ENCODE data around the gene CLEC2A.
A peak's percentile ranks its signal among the peaks of the same experiment; 100 is the strongest.

The CLEC2A gene

DNA sequence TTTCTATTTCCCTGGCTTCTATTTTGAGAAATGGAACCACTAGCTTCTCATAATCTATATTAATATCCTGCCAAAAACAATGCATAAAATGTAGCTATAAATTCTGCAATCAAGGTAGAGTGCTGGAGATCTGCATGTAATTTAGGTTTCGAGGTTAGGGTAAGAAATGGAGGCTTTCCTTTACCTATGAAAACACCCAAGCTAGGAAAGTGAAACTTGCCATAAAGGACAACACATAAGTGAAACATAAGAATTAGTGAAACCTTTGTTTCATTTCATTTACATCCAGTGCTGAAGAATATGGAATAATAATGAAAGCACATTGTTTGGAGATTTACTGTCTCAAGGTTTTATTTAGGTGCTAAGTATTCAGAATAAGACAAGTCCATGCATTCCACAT is 9.7 kb downstream of the CLEC2A start:
- Mint-ChIP-seq H3K36me3 (ENCODE audit: low read depth) (peaks cover 1% of the 10 kb centered on the region), H3K27me3 (ENCODE audit: low read depth) (peaks cover 17% of the 10 kb centered on the region), H3K4me1 (ENCODE audit: low read depth) (peaks cover 16% of the 10 kb centered on the region), H3K9me3 (peaks cover 3% of the 10 kb centered on the region), H3K4me3 (no peak overlapping the region), H3K27ac (no peak overlapping the region)
- DNase-seq (ENCODE audit: low spot score) = no peak

DNA sequence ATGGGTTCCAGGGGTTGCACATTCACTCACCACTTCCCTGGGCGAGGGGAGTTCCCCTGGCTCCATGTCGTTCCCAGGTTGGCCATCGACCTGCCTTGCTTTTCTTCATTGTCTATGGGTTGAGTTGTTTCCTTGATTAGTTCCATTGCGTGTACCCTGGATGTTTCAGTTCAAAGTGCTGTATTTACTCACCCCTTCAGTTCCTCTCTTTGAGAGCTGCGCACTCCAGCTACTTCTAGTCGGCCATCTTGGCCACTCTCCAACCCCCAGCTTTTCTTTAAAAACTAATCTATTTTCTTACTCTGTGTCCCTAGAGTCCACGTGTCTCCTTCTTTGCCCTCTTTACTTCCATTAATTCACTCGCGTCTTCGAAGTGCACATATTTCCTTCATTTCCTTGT is 11.7 kb downstream of the CLEC2A start:
- no peak overlapping the region for H3K27ac Mint-ChIP-seq
- peaks cover 12% of the 10 kb centered on the region for H3K4me1 Mint-ChIP-seq (ENCODE audit: low read depth)
- peaks cover 3% of the 10 kb centered on the region for H3K9me3 Mint-ChIP-seq

GRCh38 chr12:9919443-9919842 is 12.7 kb downstream of the CLEC2A start:
- Mint-ChIP-seq H3K27ac (no peak overlapping the region), H3K9me3 (peaks cover 3% of the 10 kb centered on the region), H3K4me1 (ENCODE audit: low read depth) (peaks cover 10% of the 10 kb centered on the region), H3K36me3 (ENCODE audit: low read depth) (peaks cover 1% of the 10 kb centered on the region), H3K27me3 (ENCODE audit: low read depth) (peaks cover 28% of the 10 kb centered on the region), H3K4me3 (no peak overlapping the region)
- no peak for DNase-seq (ENCODE audit: low spot score)

More for the DNA sequence above, 11.7 kb downstream of the CLEC2A start:
- H3K36me3 Mint-ChIP-seq (ENCODE audit: low read depth) = peaks cover 1% of the 10 kb centered on the region
- peaks cover 25% of the 10 kb centered on the region for H3K27me3 Mint-ChIP-seq (ENCODE audit: low read depth)
- H3K4me3 Mint-ChIP-seq = no peak overlapping the region
- DNase-seq (ENCODE audit: low spot score) = no peak

DNA sequence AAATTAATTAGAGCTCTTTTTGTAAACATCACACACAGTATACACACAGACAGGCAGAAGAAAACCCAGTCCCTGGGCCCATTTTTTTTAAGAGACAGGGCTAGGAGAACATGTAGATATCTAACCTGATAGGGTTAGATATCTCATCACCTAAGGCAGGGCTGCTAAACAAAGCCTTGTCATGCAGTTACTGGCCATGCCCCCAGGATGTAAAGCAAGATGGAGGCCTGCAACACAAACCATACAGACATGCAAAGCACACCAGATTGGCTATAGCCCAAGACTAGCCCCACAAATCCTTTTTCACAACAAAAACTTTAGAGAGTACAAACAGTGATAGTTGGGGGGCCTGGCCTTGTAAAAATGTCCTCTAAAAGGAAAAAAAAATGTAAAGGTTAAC is 20.5 kb downstream of the CLEC2A start:
- Mint-ChIP-seq H3K4me3 (no peak overlapping the region), H3K4me1 (ENCODE audit: low read depth) (peaks cover 13% of the 10 kb centered on the region), H3K9me3 (peaks cover 63% of the 10 kb centered on the region), H3K27ac (no peak overlapping the region), H3K27me3 (ENCODE audit: low read depth) (peaks cover 6% of the 10 kb centered on the region), H3K36me3 (ENCODE audit: low read depth) (peaks cover 17% of the 10 kb centered on the region)
- DNase-seq (ENCODE audit: low spot score) = no peak

DNA sequence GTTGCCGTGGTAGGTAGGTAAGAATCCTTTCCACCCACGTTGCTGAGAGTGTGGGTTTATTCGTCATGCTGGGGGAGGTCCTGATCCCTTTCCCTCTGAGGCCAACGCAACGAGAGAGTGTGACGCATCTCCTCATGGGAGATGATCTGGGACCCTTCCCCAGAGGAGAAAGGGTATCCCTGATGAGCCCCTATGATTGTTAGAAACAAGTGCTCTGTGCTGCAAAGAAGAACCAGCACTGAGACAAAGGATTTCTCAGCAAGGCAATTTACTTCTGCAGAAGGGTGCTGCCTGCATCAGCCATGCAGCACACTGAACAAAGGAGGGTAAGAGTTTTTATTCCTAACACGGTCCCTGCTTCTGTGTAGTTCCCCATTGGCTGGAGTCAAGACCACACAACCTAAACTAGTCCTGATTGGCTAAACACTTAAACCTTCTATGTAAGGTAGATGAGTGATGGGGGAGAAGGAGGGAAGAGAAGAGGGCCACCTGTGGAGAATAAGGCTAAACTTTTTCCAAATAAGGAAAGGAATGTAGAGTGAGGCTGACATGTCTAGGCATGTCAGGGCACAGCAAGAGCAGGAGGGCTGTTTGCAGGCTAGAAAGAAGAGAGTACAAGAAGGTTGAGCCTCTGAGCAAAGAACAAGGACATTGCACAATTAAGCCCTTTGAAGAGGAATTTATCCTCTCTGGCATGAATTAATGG is 21.3 kb downstream of the CLEC2A start:
- H3K4me3 Mint-ChIP-seq = no peak overlapping the region
- H3K36me3 Mint-ChIP-seq (ENCODE audit: low read depth) = peaks cover 19% of the 10 kb centered on the region
- peaks cover 4% of the 10 kb centered on the region for H3K27me3 Mint-ChIP-seq (ENCODE audit: low read depth)
- H3K27ac Mint-ChIP-seq = no peak overlapping the region
- H3K4me1 Mint-ChIP-seq (ENCODE audit: low read depth) = peaks cover 17% of the 10 kb centered on the region
- no peak for DNase-seq (ENCODE audit: low spot score)
- H3K9me3 Mint-ChIP-seq = peaks cover 66% of the 10 kb centered on the region

DNA sequence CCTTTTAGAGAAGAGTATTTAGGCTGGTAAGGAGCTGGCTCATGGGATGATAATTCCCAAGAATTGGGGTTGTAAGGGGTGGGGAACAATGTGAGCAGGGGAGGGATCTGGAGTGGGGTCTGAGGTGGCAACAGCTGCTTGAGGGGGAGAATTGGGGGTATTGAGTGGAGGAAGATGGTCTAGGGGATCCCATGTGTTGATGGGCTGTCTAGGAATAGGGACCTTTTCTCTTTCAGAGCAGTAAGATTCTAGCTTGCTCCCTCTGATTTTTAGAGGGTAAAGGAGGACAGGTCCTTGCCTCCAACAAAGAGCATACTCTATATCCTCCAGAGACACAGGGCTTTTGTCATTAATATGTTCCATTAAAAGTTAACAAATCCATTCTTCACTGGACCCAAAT is 22.4 kb downstream of the CLEC2A start:
- peaks cover 17% of the 10 kb centered on the region for H3K4me1 Mint-ChIP-seq (ENCODE audit: low read depth)
- peaks cover 74% of the 10 kb centered on the region for H3K9me3 Mint-ChIP-seq
- no peak overlapping the region for H3K4me3 Mint-ChIP-seq
- DNase-seq (ENCODE audit: low spot score) = no peak
- H3K36me3 Mint-ChIP-seq (ENCODE audit: low read depth) = peaks cover 25% of the 10 kb centered on the region
- no peak overlapping the region for H3K27ac Mint-ChIP-seq
- H3K27me3 Mint-ChIP-seq (ENCODE audit: low read depth) = no peaks in the 10 kb centered on the region

- DNase-seq (ENCODE audit: low spot score) = no peak
- Mint-ChIP-seq H3K27me3 (ENCODE audit: low read depth) (no peaks in the 10 kb centered on the region), H3K4me3 (no peak overlapping the region), H3K4me1 (ENCODE audit: low read depth) (peaks cover 17% of the 10 kb centered on the region), H3K9me3 (peaks cover 78% of the 10 kb centered on the region), H3K36me3 (ENCODE audit: low read depth) (peaks cover 27% of the 10 kb centered on the region), H3K27ac (no peak overlapping the region)
Measured at GRCh38 chr12:9908350-9908749, 23.8 kb downstream of the CLEC2A start.

DNA sequence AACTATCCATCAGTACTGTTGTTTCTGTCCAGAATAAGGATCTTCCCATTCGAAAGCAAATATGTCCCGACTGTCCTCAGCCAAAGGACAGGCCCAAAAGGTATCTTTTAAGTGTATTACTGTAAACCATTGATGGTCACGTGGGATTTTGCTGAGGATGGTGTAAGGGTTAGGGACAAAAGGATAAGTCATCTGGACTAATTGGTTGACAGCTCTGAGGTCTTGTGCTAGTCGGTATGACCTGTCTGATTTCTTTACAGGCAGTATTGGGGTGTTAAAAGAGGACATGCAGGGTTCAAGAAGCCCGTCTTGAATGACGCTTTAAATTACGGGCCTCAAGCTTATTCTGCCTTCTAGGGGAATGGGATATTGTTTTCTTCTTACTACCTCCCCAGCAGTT is 24.4 kb downstream of the CLEC2A start:
- DNase-seq (ENCODE audit: low spot score) = no peak
- H3K4me1 Mint-ChIP-seq (ENCODE audit: low read depth) = peaks cover 17% of the 10 kb centered on the region
- H3K27ac Mint-ChIP-seq = no peak overlapping the region
- peaks cover 82% of the 10 kb centered on the region for H3K9me3 Mint-ChIP-seq
- no peak overlapping the region for H3K4me3 Mint-ChIP-seq
- H3K36me3 Mint-ChIP-seq (ENCODE audit: low read depth) = peaks cover 26% of the 10 kb centered on the region
- no peaks in the 10 kb centered on the region for H3K27me3 Mint-ChIP-seq (ENCODE audit: low read depth)

GRCh38 chr12:9906873-9907272 is 25.3 kb downstream of the CLEC2A start:
- H3K27me3 Mint-ChIP-seq (ENCODE audit: low read depth) = no peaks in the 10 kb centered on the region
- peak overlapping the region; percentile 34 for H3K4me3 Mint-ChIP-seq
- DNase-seq (ENCODE audit: low spot score) = peak; percentile 23
- H3K4me1 Mint-ChIP-seq (ENCODE audit: low read depth) = peaks cover 13% of the 10 kb centered on the region
- peak overlapping the region; percentile 72 for H3K27ac Mint-ChIP-seq
- H3K36me3 Mint-ChIP-seq (ENCODE audit: low read depth) = peaks cover 26% of the 10 kb centered on the region
- peaks cover 80% of the 10 kb centered on the region for H3K9me3 Mint-ChIP-seq

- Mint-ChIP-seq H3K9me3 (peaks cover 49% of the 10 kb centered on the region), H3K27me3 (ENCODE audit: low read depth) (peaks cover 2% of the 10 kb centered on the region), H3K4me1 (ENCODE audit: low read depth) (peaks cover 16% of the 10 kb centered on the region), H3K36me3 (ENCODE audit: low read depth) (peaks cover 17% of the 10 kb centered on the region), H3K4me3 (no peak overlapping the region), H3K27ac (no peak overlapping the region)
- no peak for DNase-seq (ENCODE audit: low spot score)
Measured at GRCh38 chr12:9902539-9903228, 29.5 kb downstream of the CLEC2A start.

DNA sequence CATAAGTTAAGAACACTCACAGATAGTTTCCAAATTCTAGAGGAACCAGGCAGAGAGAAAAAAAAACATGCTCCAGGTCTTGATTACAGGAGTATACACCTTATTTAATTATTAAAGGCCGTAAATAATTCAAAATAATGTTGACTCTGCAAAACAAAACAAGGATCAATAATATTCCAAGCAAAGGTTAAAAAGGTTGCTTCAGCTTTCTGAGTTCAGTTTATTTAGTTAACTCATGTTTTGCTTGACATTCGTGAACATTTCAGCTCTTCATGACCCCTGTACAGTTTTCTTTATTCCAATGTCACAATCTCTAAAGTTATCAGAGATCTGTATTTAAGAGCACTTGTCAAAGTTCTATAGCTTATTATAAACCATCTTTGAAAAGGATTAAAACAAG is 31.2 kb downstream of the CLEC2A start:
- Mint-ChIP-seq H3K27me3 (ENCODE audit: low read depth) (peaks cover 2% of the 10 kb centered on the region), H3K4me3 (no peak overlapping the region), H3K4me1 (ENCODE audit: low read depth) (peaks cover 3% of the 10 kb centered on the region), H3K27ac (no peak overlapping the region), H3K36me3 (ENCODE audit: low read depth) (peaks cover 14% of the 10 kb centered on the region), H3K9me3 (peaks cover 42% of the 10 kb centered on the region)
- DNase-seq (ENCODE audit: low spot score) = no peak

GRCh38 chr12:9899209-9899608 is 33.0 kb downstream of the CLEC2A start:
- H3K36me3 Mint-ChIP-seq (ENCODE audit: low read depth) = peaks cover 6% of the 10 kb centered on the region
- H3K4me1 Mint-ChIP-seq (ENCODE audit: low read depth) = peaks cover 3% of the 10 kb centered on the region
- DNase-seq (ENCODE audit: low spot score) = no peak
- no peak overlapping the region for H3K27ac Mint-ChIP-seq
- H3K9me3 Mint-ChIP-seq = peaks cover 29% of the 10 kb centered on the region
- H3K27me3 Mint-ChIP-seq (ENCODE audit: low read depth) = peaks cover 7% of the 10 kb centered on the region
- no peak overlapping the region for H3K4me3 Mint-ChIP-seq

DNA sequence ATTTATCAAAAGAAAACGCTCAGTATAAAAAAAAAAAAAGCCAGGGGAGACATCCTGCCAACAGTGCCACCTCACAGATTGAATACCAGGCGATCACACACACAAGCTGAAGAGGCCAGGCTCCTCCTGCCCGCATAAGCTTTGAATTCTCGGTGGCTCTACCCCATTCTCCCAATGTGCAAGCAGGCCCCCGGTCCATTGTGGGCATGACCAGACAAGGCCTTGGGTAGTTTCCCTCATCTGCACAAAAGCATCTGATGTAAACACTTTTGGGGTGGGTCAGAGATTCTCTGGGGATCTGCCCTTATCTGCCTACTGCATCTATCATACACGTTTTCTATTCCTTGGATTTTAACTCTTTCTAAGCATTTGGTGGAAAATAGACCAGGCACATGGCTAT is 34.6 kb downstream of the CLEC2A start:
- peaks cover 4% of the 10 kb centered on the region for H3K36me3 Mint-ChIP-seq (ENCODE audit: low read depth)
- peaks cover 6% of the 10 kb centered on the region for H3K4me1 Mint-ChIP-seq (ENCODE audit: low read depth)
- peaks cover 12% of the 10 kb centered on the region for H3K9me3 Mint-ChIP-seq
- H3K27ac Mint-ChIP-seq = no peak overlapping the region
- no peak overlapping the region for H3K4me3 Mint-ChIP-seq
- H3K27me3 Mint-ChIP-seq (ENCODE audit: low read depth) = peaks cover 11% of the 10 kb centered on the region
- DNase-seq (ENCODE audit: low spot score) = no peak

GRCh38 chr12:9895215-9895971 is 36.8 kb downstream of the CLEC2A start:
- no peak overlapping the region for H3K27ac Mint-ChIP-seq
- DNase-seq (ENCODE audit: low spot score) = no peak

More at GRCh38 chr12:9895215-9895971, 36.8 kb downstream of the CLEC2A start:
- H3K9me3 Mint-ChIP-seq = no peaks in the 10 kb centered on the region
- peaks cover 6% of the 10 kb centered on the region for H3K4me1 Mint-ChIP-seq (ENCODE audit: low read depth)
- no peaks in the 10 kb centered on the region for H3K36me3 Mint-ChIP-seq (ENCODE audit: low read depth)
- no peak overlapping the region for H3K4me3 Mint-ChIP-seq
- peaks cover 15% of the 10 kb centered on the region for H3K27me3 Mint-ChIP-seq (ENCODE audit: low read depth)
